Ectodermal cell (in vitro differentiated cells): ENCODE data around the gene TMIGD1.

ENCODE experiments used
- H3K27ac ChIP-seq: 2 replicates; pipeline ENCODE4 v1.7.0; 2013; ENCODE audit warnings: mild to moderate bottlenecking, low read depth, low read length; ENCODE audit not compliant: insufficient read depth, poor library complexity, severe bottlenecking
- H3K27me3 ChIP-seq: 2 replicates; pipeline ENCODE4 v1.7.0; 2013; ENCODE audit warnings: mild to moderate bottlenecking, low read length; ENCODE audit not compliant: insufficient read depth, control insufficient read depth, poor library complexity, severe bottlenecking
- H3K36me3 ChIP-seq: one replicate; pipeline ENCODE4 v1.7.0; 2013; ENCODE audit warnings: low read length; ENCODE audit not compliant: control insufficient read depth, insufficient read depth
- H3K4me1 ChIP-seq: one replicate; pipeline ENCODE4 v1.7.0; 2013; ENCODE audit warnings: low read length; ENCODE audit not compliant: control insufficient read depth, insufficient read depth
- H3K4me3 ChIP-seq: 2 replicates; pipeline ENCODE4 v1.7.0; 2013; ENCODE audit warnings: low read depth, low read length, control low read depth; ENCODE audit not compliant: insufficient read depth
- H3K9me3 ChIP-seq: 2 replicates; pipeline ENCODE4 v1.7.0; 2013; ENCODE audit warnings: mild to moderate bottlenecking, low read length, moderate library complexity; ENCODE audit not compliant: control insufficient read depth
- WGBS, 2 experiments: methylation state at CpG; one replicate each; pipeline ENCODE4 v1.1.7; 2013; ENCODE audit warnings: missing lambda C conversion rate in 2 of 2; 5-methylcytosine and 5-hydroxymethylcytosine counted together

TMIGD1 gene

GRCh38 chr17:30376621-30377452 is 43.0 kb upstream of the TMIGD1 start:
- H3K27ac ChIP-seq: no peak overlapping the region
- WGBS, 2 experiments: 65 to 66% methylated on average over 11 to 12 of the region's 12 CpGs
- H3K9me3 ChIP-seq: no peaks in the 10 kb centered on the region
- H3K36me3 ChIP-seq: no peaks in the 10 kb centered on the region
- peaks cover 31% of the 10 kb centered on the region for H3K4me1 ChIP-seq
- no peak overlapping the region for H3K4me3 ChIP-seq
- peaks cover 35% of the 10 kb centered on the region for H3K27me3 ChIP-seq

- no peak overlapping the region for H3K27ac ChIP-seq
- no peak overlapping the region for H3K4me3 ChIP-seq
- WGBS, 2 experiments: 94 to 97% methylated on average over 1 of the region's 1 CpG
- H3K27me3 ChIP-seq: peaks cover 35% of the 10 kb centered on the region
- peaks cover 22% of the 10 kb centered on the region for H3K4me1 ChIP-seq
- no peaks in the 10 kb centered on the region for H3K9me3 ChIP-seq
- H3K36me3 ChIP-seq: no peaks in the 10 kb centered on the region
Measured at GRCh38 chr17:30375661-30376060, 41.8 kb upstream of the TMIGD1 start.

- Histone ChIP-seq H3K9me3 (no peaks in the 10 kb centered on the region), H3K27me3 (peaks cover 13% of the 10 kb centered on the region), H3K4me3 (no peak overlapping the region), H3K36me3 (no peaks in the 10 kb centered on the region), H3K27ac (no peak overlapping the region), H3K4me1 (peaks cover 20% of the 10 kb centered on the region)
- WGBS, 2 experiments: 75 to 80% methylated on average over 2 of the region's 2 CpGs
Measured at GRCh38 chr17:30372755-30373154, 38.9 kb upstream of the TMIGD1 start.

- Histone ChIP-seq H3K27me3 (no peaks in the 10 kb centered on the region), H3K9me3 (no peaks in the 10 kb centered on the region), H3K4me3 (no peak overlapping the region), H3K27ac (no peak overlapping the region), H3K36me3 (no peaks in the 10 kb centered on the region), H3K4me1 (peaks cover 5% of the 10 kb centered on the region)
Measured at GRCh38 chr17:30369995-30370394, 36.1 kb upstream of the TMIGD1 start.

GRCh38 chr17:30368912-30369720 is 35.3 kb upstream of the TMIGD1 start:
- H3K4me1 ChIP-seq: peaks cover 5% of the 10 kb centered on the region
- H3K36me3 ChIP-seq: no peaks in the 10 kb centered on the region
- no peak overlapping the region for H3K27ac ChIP-seq
- H3K27me3 ChIP-seq: no peaks in the 10 kb centered on the region
- H3K4me3 ChIP-seq: no peak overlapping the region
- WGBS, 2 experiments: 91 to 93% methylated on average over 13 of the region's 13 CpGs
- no peaks in the 10 kb centered on the region for H3K9me3 ChIP-seq

GRCh38 chr17:30366536-30366935 is 32.7 kb upstream of the TMIGD1 start:
- Histone ChIP-seq H3K36me3 (no peaks in the 10 kb centered on the region), H3K4me1 (peaks cover 5% of the 10 kb centered on the region), H3K4me3 (no peak overlapping the region), H3K9me3 (no peaks in the 10 kb centered on the region), H3K27ac (no peak overlapping the region), H3K27me3 (no peaks in the 10 kb centered on the region)
- 93 to 98% methylated on average over 3 of the region's 3 CpGs for WGBS, 2 experiments

- Histone ChIP-seq H3K4me3 (no peak overlapping the region), H3K36me3 (no peaks in the 10 kb centered on the region), H3K4me1 (peaks cover 2% of the 10 kb centered on the region), H3K27ac (no peak overlapping the region), H3K9me3 (no peaks in the 10 kb centered on the region), H3K27me3 (no peaks in the 10 kb centered on the region)
- 80 to 83% methylated on average over 1 of the region's 1 CpG for WGBS, 2 experiments
Measured at GRCh38 chr17:30363715-30364202, 29.9 kb upstream of the TMIGD1 start.

- no peak overlapping the region for H3K27ac ChIP-seq
- 89 to 93% methylated on average over 3 to 4 of the region's 4 CpGs for WGBS, 2 experiments
- H3K9me3 ChIP-seq: no peaks in the 10 kb centered on the region
- no peaks in the 10 kb centered on the region for H3K4me1 ChIP-seq
- no peaks in the 10 kb centered on the region for H3K27me3 ChIP-seq
- no peak overlapping the region for H3K4me3 ChIP-seq
- H3K36me3 ChIP-seq: no peaks in the 10 kb centered on the region
Measured at GRCh38 chr17:30361766-30362279, 28.0 kb upstream of the TMIGD1 start.

- no peaks in the 10 kb centered on the region for H3K27me3 ChIP-seq
- H3K4me3 ChIP-seq: no peak overlapping the region
- WGBS, 2 experiments: 90 to 91% methylated on average over 8 of the region's 8 CpGs
- no peaks in the 10 kb centered on the region for H3K4me1 ChIP-seq
- no peak overlapping the region for H3K27ac ChIP-seq
- no peaks in the 10 kb centered on the region for H3K36me3 ChIP-seq
- H3K9me3 ChIP-seq: no peaks in the 10 kb centered on the region
Measured at GRCh38 chr17:30360086-30360808, 26.4 kb upstream of the TMIGD1 start.
